Measurements from ENCODE around the gene NTN3. TPM values are rescaled to one million over a fixed set of nuclear protein-coding genes. Genes with fewer than 3 reads are reported as not detected.

Gene NTN3
- total RNA-seq, 6 experiments from 2014 or later: 0.39 to 2.1 (median 1.2) TPM

DNA sequence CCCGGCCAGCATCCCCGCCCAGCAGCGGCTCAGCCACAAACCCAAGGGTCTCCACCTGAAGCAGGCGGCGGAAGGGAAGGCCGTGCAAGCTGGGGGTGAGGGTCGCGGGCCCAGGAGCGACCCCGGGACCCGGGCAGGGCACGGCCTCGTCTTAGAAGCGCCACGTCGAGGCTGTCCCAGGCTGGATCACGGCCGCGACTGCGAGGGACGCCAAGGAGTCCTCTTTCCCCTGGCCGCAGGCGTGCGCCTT is 42.4 kb upstream of the NTN3 start:
- intact Hi-C loops (cut with DNase I): no loop called here
- DNase-seq (no peak), ATAC-seq (peak in 3 of 4 donors; percentile 48 to 58 (median 53))
- H3K27me3 ChIP-seq: no peaks in the 10 kb centered on the region
- TF ChIP-seq, protein P1, sequence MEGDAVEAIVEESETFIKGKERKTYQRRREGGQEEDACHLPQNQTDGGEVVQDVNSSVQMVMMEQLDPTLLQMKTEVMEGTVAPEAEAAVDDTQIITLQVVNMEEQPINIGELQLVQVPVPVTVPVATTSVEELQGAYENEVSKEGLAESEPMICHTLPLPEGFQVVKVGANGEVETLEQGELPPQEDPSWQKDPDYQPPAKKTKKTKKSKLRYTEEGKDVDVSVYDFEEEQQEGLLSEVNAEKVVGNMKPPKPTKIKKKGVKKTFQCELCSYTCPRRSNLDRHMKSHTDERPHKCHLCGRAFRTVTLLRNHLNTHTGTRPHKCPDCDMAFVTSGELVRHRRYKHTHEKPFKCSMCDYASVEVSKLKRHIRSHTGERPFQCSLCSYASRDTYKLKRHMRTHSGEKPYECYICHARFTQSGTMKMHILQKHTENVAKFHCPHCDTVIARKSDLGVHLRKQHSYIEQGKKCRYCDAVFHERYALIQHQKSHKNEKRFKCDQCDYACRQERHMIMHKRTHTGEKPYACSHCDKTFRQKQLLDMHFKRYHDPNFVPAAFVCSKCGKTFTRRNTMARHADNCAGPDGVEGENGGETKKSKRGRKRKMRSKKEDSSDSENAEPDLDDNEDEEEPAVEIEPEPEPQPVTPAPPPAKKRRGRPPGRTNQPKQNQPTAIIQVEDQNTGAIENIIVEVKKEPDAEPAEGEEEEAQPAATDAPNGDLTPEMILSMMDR (IDR thresholded peaks at IDR 0.05): no peak
- no peak for TF ChIP-seq POLR2A (IDR thresholded peaks at IDR 0.05)
- H3K4me1 ChIP-seq: peaks cover 0 to 11% (median 2%) of the 10 kb centered on the region in 4 donors
- no peaks in the 10 kb centered on the region for H3K9me3 ChIP-seq
- H3K36me3 ChIP-seq: peaks cover 0 to 3% (median 0%) of the 10 kb centered on the region in 4 donors
- no CpG with 5 or more reads among the region's 24 CpGs for WGBS (ENCODE audit: insufficient coverage, low coverage, low lambda C conversion rate, missing lambda C conversion rate)
- peak overlapping the region in 2 of 3 donors; percentile 10 to 63 for H3K27ac ChIP-seq
- peak overlapping the region; percentile 71 to 76 (median 75) for H3K4me3 ChIP-seq

DNA sequence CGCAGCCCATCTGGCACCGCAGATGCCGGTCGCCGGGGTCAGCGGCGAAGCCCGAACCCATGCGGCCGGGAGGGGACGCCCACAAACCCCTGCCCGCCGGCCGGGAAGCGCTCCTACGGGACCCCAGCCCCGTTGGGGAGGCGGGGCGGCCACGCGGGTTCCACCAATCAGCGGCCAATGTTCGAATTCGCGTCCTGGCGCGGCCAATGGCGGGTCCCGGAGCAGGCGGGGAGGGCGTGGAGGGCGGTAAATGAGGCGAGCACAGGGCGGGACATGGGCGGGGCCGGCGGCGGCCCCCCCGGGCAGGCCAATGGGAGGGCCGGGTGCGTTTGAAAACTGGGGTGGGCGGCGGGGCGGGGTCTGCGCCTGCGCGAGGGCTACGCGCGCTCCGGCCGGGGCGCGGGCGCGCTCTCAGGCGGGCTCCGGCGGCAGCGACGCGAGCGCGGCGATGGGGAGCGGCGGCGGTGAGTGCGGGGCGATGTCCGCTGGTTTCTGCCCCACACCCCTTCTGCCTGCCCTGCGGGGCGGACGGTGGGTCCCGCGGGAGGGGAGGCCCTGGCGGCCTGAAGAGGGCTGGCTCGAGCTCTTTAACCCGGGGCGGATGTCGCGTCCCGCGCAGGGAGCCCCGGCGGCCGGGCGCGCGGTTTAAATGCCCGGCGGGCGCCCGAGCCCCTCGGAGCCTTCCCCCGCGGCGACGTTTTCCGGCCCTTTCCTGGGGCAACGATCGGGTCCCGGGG is 41.9 kb upstream of the NTN3 start, which contains the start of gene CCNF:
Gene CCNF (plus strand): TSS at position 414 of the 737 bp plus-strand sequence. CDS start 35 bp downstream, at position 449.
- H3K27me3 ChIP-seq: no peaks in the 10 kb centered on the region
- peaks cover 0 to 3% (median 0%) of the 10 kb centered on the region in 4 donors for H3K36me3 ChIP-seq
- WGBS (ENCODE audit: insufficient coverage, low coverage, low lambda C conversion rate, missing lambda C conversion rate): 0% methylated on average over 11 of the region's 103 CpGs
- H3K4me1 ChIP-seq: peaks cover 0 to 11% (median 2%) of the 10 kb centered on the region in 4 donors
- peak within 1 kb of the TSS in 2 of 3 donors; percentile 37 to 63 for H3K27ac ChIP-seq
- ATAC-seq: peak; percentile 97 to 98 (median 98)
- intact Hi-C loops (cut with DNase I): no loop called here
- DNase-seq: peak; percentile 98 to 99 (median 98)
- TF ChIP-seq, protein P1 (IDR thresholded peaks at IDR 0.05): peak in 1 of 4 donors; percentile 31
- peak; percentile 52 for TF ChIP-seq POLR2A (IDR thresholded peaks at IDR 0.05)
- H3K4me3 ChIP-seq: peak within 1 kb of the TSS; percentile 71 to 81 (median 76)
- H3K9me3 ChIP-seq: no peaks in the 10 kb centered on the region

DNA sequence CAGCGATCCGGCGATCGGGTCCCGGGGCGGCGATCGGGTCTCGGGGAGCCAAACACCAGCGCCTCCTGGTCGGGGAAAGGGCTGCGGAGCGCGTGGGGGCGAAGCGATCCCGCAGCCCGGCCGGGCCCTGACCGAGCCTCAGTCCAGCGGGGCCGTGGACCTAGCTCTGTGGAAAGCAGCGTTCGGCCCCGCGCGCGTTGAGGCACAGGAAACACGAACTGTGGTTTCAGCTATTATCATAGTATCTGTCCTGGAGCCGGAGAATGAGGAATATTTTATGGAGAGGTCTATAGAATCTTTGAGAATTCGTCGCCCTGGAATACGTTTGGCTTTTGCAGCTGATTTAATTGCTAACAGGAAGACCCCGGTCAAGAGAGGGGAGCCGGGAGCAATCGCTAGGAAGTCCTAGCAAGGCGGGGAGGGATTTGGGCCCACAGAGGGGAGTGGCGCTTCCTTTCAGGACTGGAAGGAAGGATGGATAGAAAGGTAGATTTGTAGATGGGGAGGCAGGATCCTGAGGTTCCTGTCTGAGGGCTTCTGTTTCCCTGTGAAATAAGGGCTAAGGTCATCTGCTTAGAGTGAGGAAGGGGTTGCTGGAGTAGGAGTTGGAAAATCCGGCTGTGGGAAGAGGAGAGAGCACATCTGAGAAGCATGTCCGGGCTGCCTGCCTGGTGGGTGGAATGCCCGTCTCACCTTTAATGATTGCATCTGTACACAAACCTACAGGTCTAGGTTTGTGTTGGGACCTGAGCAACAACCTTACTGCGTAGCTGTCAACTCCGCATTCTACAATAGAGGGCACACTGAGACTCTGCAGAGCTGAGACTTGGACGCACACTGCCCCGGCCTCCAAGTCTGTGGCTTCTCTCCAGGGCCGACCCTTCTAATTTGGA is 41.1 kb upstream of the NTN3 start:
- 7% methylated on average over 22 of the region's 46 CpGs for WGBS (ENCODE audit: insufficient coverage, low coverage, low lambda C conversion rate, missing lambda C conversion rate)
- Histone ChIP-seq H3K36me3 (peaks cover 0 to 3% (median 0%) of the 10 kb centered on the region in 4 donors), H3K9me3 (no peaks in the 10 kb centered on the region), H3K27me3 (no peaks in the 10 kb centered on the region), H3K4me3 (peak overlapping the region; percentile 68 to 81 (median 71)), H3K27ac (peak overlapping the region in 2 of 3 donors; percentile 37 to 51), H3K4me1 (peaks cover 0 to 11% (median 2%) of the 10 kb centered on the region in 4 donors)
- TF ChIP-seq, protein P1 (IDR thresholded peaks at IDR 0.05): peak in 2 of 4 donors; percentile 21 to 29
- TF ChIP-seq POLR2A (IDR thresholded peaks at IDR 0.05): no peak
- ATAC-seq: peak in 3 of 4 donors; percentile 2 to 46 (median 3)
- intact Hi-C loops (cut with DNase I): loop anchor here in 1 of 2 donors (10.0 kb wide), 1 partner anchor 65 kb away; no protein-coding TSS in a partner anchor
- DNase-seq: peak in 1 of 3 donors; percentile 47

DNA sequence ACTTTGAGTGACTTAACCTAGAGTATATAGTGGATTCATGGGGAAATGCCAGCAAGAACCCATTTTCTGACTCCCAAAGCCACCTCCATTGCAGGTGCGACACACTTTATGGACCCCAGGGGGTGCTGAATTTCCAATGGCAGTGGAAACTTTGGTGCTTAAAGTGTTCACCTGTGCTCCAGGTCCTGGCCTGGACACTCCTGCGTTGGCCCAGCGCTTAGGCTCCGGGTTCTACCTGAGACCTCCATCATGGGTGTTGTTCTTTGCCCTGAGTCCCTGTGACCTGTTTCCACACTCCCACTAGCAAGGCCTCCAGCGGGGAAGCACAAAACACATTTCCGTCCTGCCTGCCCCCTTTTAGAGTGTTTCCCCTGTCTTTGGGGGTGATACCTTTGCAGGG is 38.8 kb upstream of the NTN3 start:
- H3K36me3 ChIP-seq: peaks cover 0 to 3% (median 0%) of the 10 kb centered on the region in 4 donors
- ATAC-seq (no peak), DNase-seq (peak in 1 of 3 donors; percentile 37)
- H3K9me3 ChIP-seq: no peaks in the 10 kb centered on the region
- TF ChIP-seq, protein P1 (IDR thresholded peaks at IDR 0.05): no peak
- no peak for TF ChIP-seq POLR2A (IDR thresholded peaks at IDR 0.05)
- H3K27me3 ChIP-seq: no peaks in the 10 kb centered on the region
- intact Hi-C loops (cut with DNase I): loop anchor here in 1 of 2 donors (10.0 kb wide), 1 partner anchor 63 kb away; no protein-coding TSS in a partner anchor
- peaks cover 0 to 11% (median 2%) of the 10 kb centered on the region in 4 donors for H3K4me1 ChIP-seq
- 100% methylated on average over 2 of the region's 6 CpGs for WGBS (ENCODE audit: insufficient coverage, low coverage, low lambda C conversion rate, missing lambda C conversion rate)
- H3K27ac ChIP-seq: no peak overlapping the region
- no peak overlapping the region for H3K4me3 ChIP-seq
